Keratinocyte (primary cell): ENCODE measurements around the gene TEX26. TPM values are rescaled to one million over a fixed set of nuclear protein-coding genes. Genes with fewer than 3 reads are reported as not detected.

Experiments
- DNase-seq: peaks from one replicate; pipeline ENCODE4 v3.0.0-alpha.2; 2011; ENCODE audit warnings: low read depth, missing footprints, low spot score
- FAIRE-seq: peaks from 2 replicates; lab custom pipeline; 2011; peaks lifted over from hg19 to GRCh38; lab: Jason Lieb, UNC
- H2AFZ ChIP-seq: 2 replicates; pipeline ENCODE4 v1.6.0; 2012; ENCODE audit warnings: low read length, control low read depth, inconsistent platforms; ENCODE audit not compliant: control insufficient read depth
- H3K27ac ChIP-seq: 2 replicates; pipeline ENCODE4 v1.5.1; 2011; ENCODE audit warnings: low read length; ENCODE audit not compliant: control insufficient read depth, insufficient read depth
- H3K27me3 ChIP-seq: 3 replicates; pipeline ENCODE4 v1.6.0; 2011; ENCODE audit warnings: low read length; ENCODE audit not compliant: control insufficient read depth, insufficient read depth; ENCODE audit errors: extremely low read depth
- H3K36me3 ChIP-seq, 2 experiments: 2 replicates in 1 of 2; 3 replicates in 1 of 2; pipeline ENCODE4 v1.5.1; 2011; ENCODE audit warnings: low read length in 2 of 2, mild to moderate bottlenecking in 1 of 2; ENCODE audit not compliant: control insufficient read depth in 2 of 2, insufficient read depth in 2 of 2; ENCODE audit errors: extremely low read depth in 1 of 2
- H3K4me1 ChIP-seq: 3 replicates; pipeline ENCODE4 v1.5.1; 2011; ENCODE audit warnings: low read length; ENCODE audit not compliant: control insufficient read depth, insufficient read depth; ENCODE audit errors: extremely low read depth
- H3K4me2 ChIP-seq: 3 replicates; pipeline ENCODE4 v1.6.0; 2011; ENCODE audit warnings: low read depth, low read length; ENCODE audit not compliant: control insufficient read depth, insufficient read depth; ENCODE audit errors: extremely low read depth
- H3K4me3 ChIP-seq, 3 experiments: fragments of 200-600 bp in 1 of 3; sonication (generic) in 1 of 3; 2 replicates in 2 of 3; 3 replicates in 1 of 3; pipeline ENCODE4 v1.5.1; 2011 to 2016; ENCODE audit warnings: low read length in 3 of 3, mild to moderate bottlenecking in 3 of 3, control low read depth in 2 of 3, inconsistent platforms in 1 of 3, low read depth in 1 of 3, mixed read lengths in 1 of 3, mixed run types in 1 of 3, moderate library complexity in 1 of 3; ENCODE audit not compliant: control insufficient read depth in 2 of 3, insufficient read depth in 2 of 3; ENCODE audit errors: extremely low read depth in 1 of 3
- H3K79me2 ChIP-seq: 2 replicates; pipeline ENCODE4 v1.6.0; 2012; ENCODE audit warnings: low read length; ENCODE audit not compliant: control insufficient read depth, insufficient read depth
- H3K9ac ChIP-seq: 3 replicates; pipeline ENCODE4 v1.6.0; 2011; ENCODE audit warnings: low read length; ENCODE audit not compliant: control insufficient read depth, insufficient read depth; ENCODE audit errors: extremely low read depth
- H3K9me1 ChIP-seq: 3 replicates; pipeline ENCODE4 v1.6.0; 2011; ENCODE audit warnings: low read length; ENCODE audit not compliant: control insufficient read depth, insufficient read depth; ENCODE audit errors: extremely low read depth
- H3K9me3 ChIP-seq: 2 replicates; pipeline ENCODE4 v1.5.1; 2012; ENCODE audit warnings: low read depth, low read length; ENCODE audit not compliant: control insufficient read depth
- H4K20me1 ChIP-seq: 3 replicates; pipeline ENCODE4 v1.6.0; 2011; ENCODE audit warnings: low read length; ENCODE audit not compliant: control insufficient read depth, insufficient read depth; ENCODE audit errors: extremely low read depth
- CTCF ChIP-seq, 3 experiments: IDR thresholded peaks in 1 of 3; conservative IDR thresholded peaks in 1 of 3; optimal IDR thresholded peaks in 1 of 3; 2 replicates in 2 of 3; 3 replicates in 1 of 3; pipeline versions ENCODE3 to v1.5.1; 2011; ENCODE audit warnings: low read length in 3 of 3, mild to moderate bottlenecking in 3 of 3, moderate library complexity in 2 of 3, control low read depth in 1 of 3, inconsistent platforms in 1 of 3; ENCODE audit not compliant: insufficient read depth in 2 of 3; ENCODE audit errors: extremely low read depth in 1 of 3
- EZH2 ChIP-seq: IDR thresholded peaks from one replicate; pipeline ENCODE4 v1.6.1; 2012; ENCODE audit warnings: inconsistent platforms, mild to moderate bottlenecking, low read length, moderate library complexity
- dilution Hi-C: fragments of 300-500 bp; cut with MboI; formaldehyde crosslinking; loops from one replicate; pipeline ENCODE4 v1.7.0; 2020; ENCODE audit warnings: low sequenced_read_pairs; ENCODE audit not compliant: extremely low pct_ligation_motif_present
- polyA plus RNA-seq, 5 experiments: library from polyadenylated mRNA; depleted of rRNA in 3 of 5; stranded (reverse) in 3 of 5; stranded (forward) in 1 of 5; unstranded in 1 of 5; fragments of >200 nt; gene quantifications; 1 replicate in 1 of 5; 2 replicates in 3 of 5; 3 replicates in 1 of 5; pipeline versions ENCODE4 v1.2.1 to v1.2.3, GENCODE V29; 2011 to 2012; ENCODE audit warnings: missing spikeins in 2 of 5, low read depth in 1 of 5, low replicate concordance in 1 of 5

The TEX26 gene
- polyA plus RNA-seq, 1 donor (not counting 4 experiments of a cell fraction or from before 2014, with no cell fraction given) = not detected

GRCh38 chr13:30892966-30893365 lies 39.5 kb upstream of the TEX26 start:
- no peaks in the 10 kb centered on the region for H3K9me3 ChIP-seq
- no peak overlapping the region for H3K9ac ChIP-seq
- TF ChIP-seq EZH2 = no peak
- peak; percentile 57 to 74 (median 65) for TF ChIP-seq CTCF (optimal IDR thresholded peaks at IDR 0.05 in 1 of 3, IDR thresholded peaks at IDR 0.05 in 1 of 3, conservative IDR thresholded peaks at IDR 0.05 in 1 of 3; ENCODE audit: extremely low read depth in 1 of 3, insufficient read depth in 2 of 3, low read length in 3 of 3)
- H2AFZ ChIP-seq = no peak overlapping the region
- no peaks in the 10 kb centered on the region for H3K4me1 ChIP-seq
- no peaks in the 10 kb centered on the region for H4K20me1 ChIP-seq
- no peaks in the 10 kb centered on the region for H3K36me3 ChIP-seq
- no peak overlapping the region for H3K27ac ChIP-seq
- dilution Hi-C loops = no loop called here
- H3K4me3 ChIP-seq = no peak overlapping the region
- no peak overlapping the region for H3K4me2 ChIP-seq
- no peaks in the 10 kb centered on the region for H3K79me2 ChIP-seq
- no peaks in the 10 kb centered on the region for H3K27me3 ChIP-seq
- FAIRE-seq (no peak), DNase-seq (no peak)
- no peaks in the 10 kb centered on the region for H3K9me1 ChIP-seq

- H3K9ac ChIP-seq = no peak overlapping the region
- H4K20me1 ChIP-seq = no peaks in the 10 kb centered on the region
- no peak for DNase-seq
- peaks cover 8% of the 10 kb centered on the region for H3K27me3 ChIP-seq
- TF ChIP-seq CTCF (optimal IDR thresholded peaks at IDR 0.05 in 1 of 3, IDR thresholded peaks at IDR 0.05 in 1 of 3, conservative IDR thresholded peaks at IDR 0.05 in 1 of 3; ENCODE audit: extremely low read depth in 1 of 3, insufficient read depth in 2 of 3, low read length in 3 of 3) (no peak), EZH2 (no peak)
- no peaks in the 10 kb centered on the region for H3K36me3 ChIP-seq
- H2AFZ ChIP-seq = no peak overlapping the region
- H3K4me3 ChIP-seq = no peak overlapping the region
- no peak for FAIRE-seq
- no peaks in the 10 kb centered on the region for H3K4me1 ChIP-seq
- no peaks in the 10 kb centered on the region for H3K79me2 ChIP-seq
- H3K9me3 ChIP-seq = no peaks in the 10 kb centered on the region
- no peaks in the 10 kb centered on the region for H3K9me1 ChIP-seq
- no peak overlapping the region for H3K4me2 ChIP-seq
- no peak overlapping the region for H3K27ac ChIP-seq
- dilution Hi-C loops = no loop called here
These were observed 36.7 kb upstream of the TEX26 start for GRCh38 chr13:30895773-30896172.
